ENCODE data around the gene TBL1X.

DNA sequence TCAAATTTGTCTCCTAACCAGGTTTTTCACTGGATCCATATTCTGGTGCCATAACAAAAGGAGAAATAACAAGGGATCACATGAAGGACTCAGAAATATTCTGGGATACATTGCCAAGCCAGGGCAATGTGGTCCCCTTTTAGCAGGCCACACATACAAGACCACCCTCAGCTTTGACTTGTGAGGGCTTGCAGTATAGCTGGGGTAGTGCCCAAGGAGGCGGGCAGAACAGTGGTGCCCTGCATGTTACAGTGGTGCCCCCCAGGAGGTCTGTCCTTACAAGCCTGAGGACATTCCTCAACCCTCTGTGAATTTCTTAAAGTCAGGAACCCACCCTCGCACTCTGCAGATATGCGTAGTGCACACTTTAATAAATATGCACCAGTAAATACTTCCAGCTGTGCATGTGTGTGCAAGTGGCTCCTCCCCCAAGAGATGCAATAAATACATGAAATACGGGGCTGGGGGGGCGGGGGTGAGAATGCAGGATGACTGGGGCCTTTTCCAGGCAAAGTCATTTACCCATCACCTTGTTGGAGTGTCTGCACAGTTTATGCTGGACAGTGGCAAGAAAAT is 34.4 kb upstream of the TBL1X start:
- TF ChIP-seq, protein P1, sequence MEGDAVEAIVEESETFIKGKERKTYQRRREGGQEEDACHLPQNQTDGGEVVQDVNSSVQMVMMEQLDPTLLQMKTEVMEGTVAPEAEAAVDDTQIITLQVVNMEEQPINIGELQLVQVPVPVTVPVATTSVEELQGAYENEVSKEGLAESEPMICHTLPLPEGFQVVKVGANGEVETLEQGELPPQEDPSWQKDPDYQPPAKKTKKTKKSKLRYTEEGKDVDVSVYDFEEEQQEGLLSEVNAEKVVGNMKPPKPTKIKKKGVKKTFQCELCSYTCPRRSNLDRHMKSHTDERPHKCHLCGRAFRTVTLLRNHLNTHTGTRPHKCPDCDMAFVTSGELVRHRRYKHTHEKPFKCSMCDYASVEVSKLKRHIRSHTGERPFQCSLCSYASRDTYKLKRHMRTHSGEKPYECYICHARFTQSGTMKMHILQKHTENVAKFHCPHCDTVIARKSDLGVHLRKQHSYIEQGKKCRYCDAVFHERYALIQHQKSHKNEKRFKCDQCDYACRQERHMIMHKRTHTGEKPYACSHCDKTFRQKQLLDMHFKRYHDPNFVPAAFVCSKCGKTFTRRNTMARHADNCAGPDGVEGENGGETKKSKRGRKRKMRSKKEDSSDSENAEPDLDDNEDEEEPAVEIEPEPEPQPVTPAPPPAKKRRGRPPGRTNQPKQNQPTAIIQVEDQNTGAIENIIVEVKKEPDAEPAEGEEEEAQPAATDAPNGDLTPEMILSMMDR (optimal IDR thresholded peaks at IDR 0.05 in 1 of 3, IDR thresholded peaks at IDR 0.05 in 1 of 3, conservative IDR thresholded peaks at IDR 0.05 in 1 of 3; ENCODE audit: extremely low read depth in 1 of 3, insufficient read depth in 2 of 3, low read length in 3 of 3), result no peak
- TF ChIP-seq EZH2 (IDR thresholded peaks at IDR 0.05; ENCODE audit: low read length), result no peak

All from keratinocyte (primary cell).